Endothelial cell of umbilical vein (primary cell): ENCODE measurements around the gene USP6NL. TPM values are rescaled to one million over a fixed set of nuclear protein-coding genes. Genes with fewer than 3 reads are reported as not detected.

Experiments used
- BruUV-seq: library from RNA; stranded (reverse); fragments of 400-500 nt; replicated peaks from 2 replicates; lab custom pipeline; 2021; lab: Mats Ljungman, UMichigan
- CTCF ChIA-PET: fragments of 300-600, 350-600 bp; sonication (Branson Sonifier 250); formaldehyde crosslinking; loops from one replicate; lab custom pipeline; 2021; ENCODE audit warnings: antibody characterized with exemption, inconsistent platforms; lab: Charles Lee
- POLR2A ChIA-PET: fragments of 300-600, 350-600 bp; sonication (Branson Sonifier 250); formaldehyde crosslinking; loops from one replicate; lab custom pipeline; 2021; ENCODE audit warnings: antibody characterized with exemption, inconsistent platforms; lab: Charles Lee
- DNase-seq: peaks from one replicate; pipeline ENCODE4 v3.0.0-alpha.2; 2011; ENCODE audit warnings: low read depth, low spot score
- FAIRE-seq: peaks from 2 replicates; lab custom pipeline; 2011; peaks lifted over from hg19 to GRCh38; lab: Jason Lieb, UNC
- H2AFZ ChIP-seq: 2 replicates; pipeline ENCODE4 v1.6.0; 2012; ENCODE audit warnings: low read depth, low read length, control low read depth, inconsistent platforms
- H3K27ac ChIP-seq: 2 replicates; pipeline ENCODE4 v1.5.1; 2011; ENCODE audit warnings: low read depth, mild to moderate bottlenecking, control low read depth, low read length, moderate library complexity; ENCODE audit not compliant: insufficient read depth
- H3K27me3 ChIP-seq, 2 experiments: 2 replicates each; pipeline versions ENCODE4 v1.6.0 to v1.6.1; 2011; ENCODE audit warnings: low read length in 2 of 2, mixed read lengths in 1 of 2; ENCODE audit not compliant: control insufficient read depth in 2 of 2, insufficient read depth in 2 of 2
- H3K36me3 ChIP-seq, 2 experiments: 2 replicates in 1 of 2; 3 replicates in 1 of 2; pipeline ENCODE4 v1.5.1; 2011; ENCODE audit warnings: low read length in 2 of 2, mild to moderate bottlenecking in 1 of 2, moderate library complexity in 1 of 2; ENCODE audit not compliant: control insufficient read depth in 2 of 2, insufficient read depth in 2 of 2; ENCODE audit errors: extremely low read depth in 1 of 2
- H3K4me1 ChIP-seq: 3 replicates; pipeline ENCODE4 v1.5.1; 2011; ENCODE audit warnings: mild to moderate bottlenecking, low read length; ENCODE audit not compliant: control insufficient read depth, insufficient read depth; ENCODE audit errors: extremely low read depth
- H3K4me2 ChIP-seq: 2 replicates; pipeline ENCODE4 v1.6.1; 2011; ENCODE audit warnings: low read length, control low read depth, mixed read lengths; ENCODE audit not compliant: insufficient read depth
- H3K4me3 ChIP-seq, 3 experiments: fragments of 200-600 bp in 1 of 3; sonication (generic), shearing (Covaris generic) in 1 of 3; replicated peaks in 1 of 3; 2 replicates each; pipeline ENCODE4 v1.5.1; 2011 to 2016; ENCODE audit warnings: control low read depth in 3 of 3, low read length in 3 of 3, mild to moderate bottlenecking in 2 of 3, inconsistent platforms in 1 of 3, low read depth in 1 of 3, moderate library complexity in 1 of 3; ENCODE audit not compliant: insufficient read depth in 1 of 3
- H3K79me2 ChIP-seq: 2 replicates; pipeline ENCODE4 v1.6.0; 2012; ENCODE audit warnings: low read length, inconsistent platforms; ENCODE audit not compliant: control insufficient read depth, insufficient read depth
- H3K9ac ChIP-seq: replicated peaks from 2 replicates; pipeline ENCODE3; 2011; ENCODE audit warnings: low read length, control low read depth; ENCODE audit not compliant: insufficient read depth; ENCODE audit errors: extremely low read depth
- H3K9me1 ChIP-seq: replicated peaks from 3 replicates; pipeline ENCODE4 v1.6.0; 2011; ENCODE audit warnings: mild to moderate bottlenecking, low read length; ENCODE audit not compliant: control insufficient read depth, insufficient read depth; ENCODE audit errors: extremely low read depth
- H3K9me3 ChIP-seq: replicated peaks from 2 replicates; pipeline ENCODE4 v1.5.1; 2012; ENCODE audit warnings: low read length, inconsistent platforms; ENCODE audit not compliant: control insufficient read depth, insufficient read depth
- H4K20me1 ChIP-seq: replicated peaks from 2 replicates; pipeline ENCODE3; 2011; ENCODE audit warnings: mild to moderate bottlenecking, low read length; ENCODE audit not compliant: control insufficient read depth, insufficient read depth; ENCODE audit errors: extremely low read depth
- EZH2 ChIP-seq: IDR thresholded peaks from 2 replicates; pipeline ENCODE4 v1.6.1; 2012; ENCODE audit warnings: borderline replicate concordance, low read depth, mild to moderate bottlenecking, moderate library complexity, low read length, inconsistent platforms; ENCODE audit not compliant: severe bottlenecking
- FOS ChIP-seq: IDR thresholded peaks from 2 replicates; pipeline ENCODE4 v1.6.1; 2011; ENCODE audit warnings: mild to moderate bottlenecking, low read length, moderate library complexity, borderline replicate concordance; ENCODE audit not compliant: insufficient read depth
- GATA2 ChIP-seq: IDR thresholded peaks from 2 replicates; pipeline ENCODE4 v1.7.0; 2011; ENCODE audit warnings: low read depth, mild to moderate bottlenecking, moderate library complexity, mixed read lengths, low read length; ENCODE audit not compliant: insufficient read length, insufficient read depth
- JUN ChIP-seq: IDR thresholded peaks from 2 replicates; pipeline ENCODE4 v1.6.1; 2011; ENCODE audit warnings: borderline replicate concordance, low read depth; ENCODE audit not compliant: insufficient read length, insufficient read depth
- MYC ChIP-seq: IDR thresholded peaks from one replicate; pipeline ENCODE4 v1.6.1; 2011; ENCODE audit warnings: mild to moderate bottlenecking, low read depth, low read length
- POLR2A ChIP-seq: IDR thresholded peaks from 2 replicates; pipeline ENCODE4 v1.6.1; 2012; ENCODE audit warnings: low read depth, mild to moderate bottlenecking, control low read depth, low read length
- POLR2AphosphoS5 ChIP-seq: IDR thresholded peaks from 2 replicates; pipeline ENCODE4 v1.6.1; 2012; ENCODE audit warnings: low read depth, mild to moderate bottlenecking, control low read depth, low read length, moderate library complexity; ENCODE audit not compliant: insufficient read depth
- dilution Hi-C: fragments of 300-500 bp; cut with MboI; formaldehyde crosslinking; loops from one replicate; pipeline ENCODE4 v1.15.0; 2019; ENCODE audit warnings: low sequenced_read_pairs; ENCODE audit not compliant: extremely low pct_ligation_motif_present
- intact Hi-C: fragments of 100-400 bp; cut with micrococcal nuclease; formaldehyde crosslinking; loops from one replicate; pipeline ENCODE4 v1.10.0; 2022
- polyA plus RNA-seq, 4 experiments: library from polyadenylated mRNA; depleted of rRNA in 3 of 4; stranded (reverse) in 3 of 4; unstranded in 1 of 4; fragments of >200 nt; gene quantifications; 2 replicates each; pipeline versions ENCODE4 v1.2.1 to v1.2.3, GENCODE V29; 2011 to 2012; ENCODE audit warnings: missing spikeins in 1 of 4
- total RNA-seq: library from RNA; stranded (reverse); gene quantifications from 2 replicates; pipeline ENCODE4 v1.2.3, GENCODE V29; 2021
- TF ChIP-seq, protein P1 (sequence below): IDR thresholded peaks from 2 replicates; pipeline ENCODE4 v1.6.1; 2011; ENCODE audit not compliant: insufficient read depth, insufficient read length
- TF ChIP-seq, protein P2 (sequence below), 2 donors: IDR thresholded peaks; 1 replicate in 1 of 2; 2 replicates in 1 of 2; pipeline ENCODE4 v1.5.1; 2011; ENCODE audit warnings: low read length in 2 of 2, mild to moderate bottlenecking in 2 of 2, moderate library complexity in 2 of 2, control low read depth in 1 of 2, inconsistent platforms in 1 of 2, low read depth in 1 of 2; ENCODE audit not compliant: insufficient read depth in 1 of 2; ENCODE audit errors: extremely low read depth in 1 of 2

USP6NL gene
- total and polyA plus RNA-seq, 2 donors (not counting 3 experiments of a cell fraction or from before 2014, with no cell fraction given) = 13.5 to 29.2 TPM

DNA sequence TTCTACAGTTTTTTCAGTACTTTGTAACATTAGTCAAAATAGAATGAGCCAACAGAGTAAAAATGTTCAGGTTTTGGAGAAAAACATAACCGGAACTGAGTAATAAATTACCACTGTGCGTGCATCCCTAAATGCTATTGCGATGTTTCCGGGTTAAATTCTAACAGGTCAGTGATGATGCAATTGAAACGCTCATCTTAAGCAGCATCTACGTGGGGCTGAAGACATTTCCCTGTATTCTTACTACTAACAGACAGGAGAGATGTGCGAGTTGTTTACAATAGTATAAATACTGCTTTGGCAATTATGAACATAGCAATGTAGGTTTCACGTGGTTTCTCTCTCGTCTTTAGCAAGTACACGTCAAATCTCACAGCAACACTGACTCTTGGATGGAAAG, 149.4 kb downstream of the USP6NL start:
- Histone ChIP-seq H3K79me2 (no peaks in the 10 kb centered on the region), H3K4me2 (no peak overlapping the region), H3K9ac (no peak overlapping the region), H3K9me1 (no peaks in the 10 kb centered on the region), H3K36me3 (peaks cover 4 to 17% of the 10 kb centered on the region in 2 experiments), H3K4me3 (no peak overlapping the region), H3K9me3 (no peaks in the 10 kb centered on the region), H3K4me1 (no peaks in the 10 kb centered on the region), H4K20me1 (no peaks in the 10 kb centered on the region), H3K27me3 (no peaks in the 10 kb centered on the region), H2AFZ (no peak overlapping the region), H3K27ac (no peak overlapping the region)
- ChIA-PET POLR2A (no interaction called here), CTCF (interaction anchor here (1.2 to 1.3 kb wide), 2 partner anchors 15 to 38 kb away, joined by 3 read pairs; no protein-coding TSS in a partner anchor)
- dilution Hi-C loops (no loop called here), intact Hi-C loops (no loop called here)
- BruUV-seq = no TSS peak
- TF ChIP-seq POLR2AphosphoS5 = no peak
- TF ChIP-seq EZH2 = no peak
- no peak for TF ChIP-seq GATA2
- TF ChIP-seq JUN = no peak
- no peak for TF ChIP-seq MYC
- TF ChIP-seq FOS = no peak
- TF ChIP-seq, protein P1, sequence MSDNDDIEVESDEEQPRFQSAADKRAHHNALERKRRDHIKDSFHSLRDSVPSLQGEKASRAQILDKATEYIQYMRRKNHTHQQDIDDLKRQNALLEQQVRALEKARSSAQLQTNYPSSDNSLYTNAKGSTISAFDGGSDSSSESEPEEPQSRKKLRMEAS = no peak
- no peak for TF ChIP-seq POLR2A
- TF ChIP-seq, protein P2, sequence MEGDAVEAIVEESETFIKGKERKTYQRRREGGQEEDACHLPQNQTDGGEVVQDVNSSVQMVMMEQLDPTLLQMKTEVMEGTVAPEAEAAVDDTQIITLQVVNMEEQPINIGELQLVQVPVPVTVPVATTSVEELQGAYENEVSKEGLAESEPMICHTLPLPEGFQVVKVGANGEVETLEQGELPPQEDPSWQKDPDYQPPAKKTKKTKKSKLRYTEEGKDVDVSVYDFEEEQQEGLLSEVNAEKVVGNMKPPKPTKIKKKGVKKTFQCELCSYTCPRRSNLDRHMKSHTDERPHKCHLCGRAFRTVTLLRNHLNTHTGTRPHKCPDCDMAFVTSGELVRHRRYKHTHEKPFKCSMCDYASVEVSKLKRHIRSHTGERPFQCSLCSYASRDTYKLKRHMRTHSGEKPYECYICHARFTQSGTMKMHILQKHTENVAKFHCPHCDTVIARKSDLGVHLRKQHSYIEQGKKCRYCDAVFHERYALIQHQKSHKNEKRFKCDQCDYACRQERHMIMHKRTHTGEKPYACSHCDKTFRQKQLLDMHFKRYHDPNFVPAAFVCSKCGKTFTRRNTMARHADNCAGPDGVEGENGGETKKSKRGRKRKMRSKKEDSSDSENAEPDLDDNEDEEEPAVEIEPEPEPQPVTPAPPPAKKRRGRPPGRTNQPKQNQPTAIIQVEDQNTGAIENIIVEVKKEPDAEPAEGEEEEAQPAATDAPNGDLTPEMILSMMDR (IDR thresholded peaks at IDR 0.05; ENCODE audit: extremely low read depth in 1 of 2, insufficient read depth in 1 of 2, low read depth in 1 of 2, low read length in 2 of 2) = no peak
- DNase-seq (no peak), FAIRE-seq (no peak)
